Measurements from ENCODE around the gene SLC12A6.
A peak's percentile ranks its signal among the peaks of the same experiment; 100 is the strongest.

The SLC12A6 gene

DNA sequence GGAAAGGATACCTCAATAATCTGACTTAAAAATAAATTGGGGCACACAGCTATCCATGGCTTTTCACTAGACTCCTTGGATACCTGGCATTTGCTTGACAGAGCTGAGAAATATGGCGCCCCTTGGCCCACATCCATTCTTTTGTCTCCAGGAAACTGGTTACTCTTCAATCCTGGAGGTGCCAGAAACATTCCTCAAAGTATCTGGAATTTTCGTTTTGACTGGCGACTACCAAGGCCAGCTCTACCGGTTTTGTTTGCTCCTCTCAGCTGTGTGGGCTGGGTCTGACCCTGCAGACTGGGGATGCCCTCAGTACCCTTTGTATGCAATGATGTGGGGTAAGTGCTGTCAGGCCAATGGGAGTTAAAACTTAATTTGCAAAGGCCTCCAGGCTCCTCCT is 154.6 kb downstream of the SLC12A6 start:
- DNase-seq (ENCODE audit: low read depth in 1 of 2, low spot score in 1 of 2) = peak; percentile 20 to 94
- no peak for TF ChIP-seq JUND (IDR thresholded peaks at IDR 0.05; ENCODE audit: low read depth)
- in situ Hi-C loops (cut with HindIII; ENCODE audit: low pct_unique_long_range_greater_than_20kb, low sequenced_read_pairs) = no loop called here
